ENCODE results near the gene MLEC. TPM values are rescaled to one million over a fixed set of nuclear protein-coding genes. Genes with fewer than 3 reads are reported as not detected.

Gene MLEC
- total and polyA plus RNA-seq, 8 donors, result 168 to 209 (median 195) TPM

DNA sequence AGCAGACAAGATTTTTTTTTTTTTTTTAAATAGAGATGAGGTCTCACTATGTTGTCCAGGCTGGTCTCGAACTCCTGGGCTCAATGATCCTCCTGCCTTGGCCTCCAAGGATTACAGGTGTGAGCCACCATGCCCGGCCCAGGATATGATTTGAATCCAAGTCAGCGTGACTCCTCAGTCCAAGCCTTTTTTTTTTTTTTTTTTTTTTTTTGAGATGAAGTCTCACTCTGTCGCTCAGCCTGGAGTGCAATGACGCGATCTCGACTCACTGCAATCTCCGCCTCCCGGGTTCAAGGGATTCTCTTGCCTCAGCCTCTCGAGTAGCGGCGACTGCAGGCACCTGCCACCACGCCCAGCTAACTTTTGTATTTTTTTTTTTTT is 39.6 kb upstream of the MLEC start:
- H3K36me3 ChIP-seq, result no peaks in the 10 kb centered on the region
- H3K27ac ChIP-seq, result no peak overlapping the region
- intact Hi-C loops (cut with DNase I), result loop anchor here in 1 of 2 donors (5.0 to 10.0 kb wide), 3 partner anchors 63 to 327 kb away; partner anchors contain the start of genes HNF1A, POP5 and UNC119B
- no peak overlapping the region for H3K4me3 ChIP-seq
- ATAC-seq (no peak), DNase-seq (no peak)
- peaks cover 4 to 15% of the 10 kb centered on the region in 2 donors for H3K4me1 ChIP-seq
- H3K27me3 ChIP-seq, result peaks cover 9 to 69% of the 10 kb centered on the region in 2 donors
- no peaks in the 10 kb centered on the region for H3K9me3 ChIP-seq
- TF ChIP-seq, protein P1, sequence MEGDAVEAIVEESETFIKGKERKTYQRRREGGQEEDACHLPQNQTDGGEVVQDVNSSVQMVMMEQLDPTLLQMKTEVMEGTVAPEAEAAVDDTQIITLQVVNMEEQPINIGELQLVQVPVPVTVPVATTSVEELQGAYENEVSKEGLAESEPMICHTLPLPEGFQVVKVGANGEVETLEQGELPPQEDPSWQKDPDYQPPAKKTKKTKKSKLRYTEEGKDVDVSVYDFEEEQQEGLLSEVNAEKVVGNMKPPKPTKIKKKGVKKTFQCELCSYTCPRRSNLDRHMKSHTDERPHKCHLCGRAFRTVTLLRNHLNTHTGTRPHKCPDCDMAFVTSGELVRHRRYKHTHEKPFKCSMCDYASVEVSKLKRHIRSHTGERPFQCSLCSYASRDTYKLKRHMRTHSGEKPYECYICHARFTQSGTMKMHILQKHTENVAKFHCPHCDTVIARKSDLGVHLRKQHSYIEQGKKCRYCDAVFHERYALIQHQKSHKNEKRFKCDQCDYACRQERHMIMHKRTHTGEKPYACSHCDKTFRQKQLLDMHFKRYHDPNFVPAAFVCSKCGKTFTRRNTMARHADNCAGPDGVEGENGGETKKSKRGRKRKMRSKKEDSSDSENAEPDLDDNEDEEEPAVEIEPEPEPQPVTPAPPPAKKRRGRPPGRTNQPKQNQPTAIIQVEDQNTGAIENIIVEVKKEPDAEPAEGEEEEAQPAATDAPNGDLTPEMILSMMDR (IDR thresholded peaks at IDR 0.05), result no peak

DNA sequence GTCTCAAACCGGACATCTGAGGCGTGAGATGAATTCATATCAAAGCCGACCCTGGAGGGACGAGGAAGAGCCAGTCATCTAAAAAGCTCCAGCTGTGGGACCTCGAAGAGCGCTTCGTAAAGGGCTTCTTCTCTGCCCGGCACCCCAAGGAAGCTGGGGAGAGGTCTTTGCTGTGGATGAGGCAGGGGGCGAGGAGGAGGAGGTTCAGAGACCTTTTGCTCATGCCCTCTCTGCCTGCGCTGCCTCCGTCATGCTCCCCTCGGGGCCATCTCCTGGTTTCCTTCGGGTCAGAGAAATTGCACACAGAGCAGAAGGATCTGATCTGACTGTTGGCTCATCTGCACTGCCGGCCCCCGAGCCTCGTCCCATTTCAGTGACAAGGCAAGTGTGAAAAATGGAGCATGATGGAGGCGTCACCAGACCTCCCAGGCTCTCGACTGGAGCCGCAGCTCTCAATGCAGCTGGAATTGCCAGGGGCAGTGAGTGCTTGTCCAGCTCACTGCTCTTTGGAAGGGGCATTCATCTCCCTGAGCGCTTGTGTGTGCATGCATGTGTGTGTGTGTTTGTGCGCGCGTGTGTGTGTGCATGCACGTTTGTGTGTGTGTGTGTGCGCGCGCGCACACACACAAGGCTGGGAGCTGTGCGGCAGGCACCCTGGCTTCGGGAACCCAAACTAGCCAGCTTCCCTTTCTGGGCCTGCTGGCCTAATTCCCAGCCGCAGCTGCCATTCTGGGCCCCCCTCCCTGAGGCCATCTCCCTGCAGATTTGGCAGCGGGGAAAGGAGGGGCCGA is 37.3 kb upstream of the MLEC start:
- H3K4me3 ChIP-seq, result no peak overlapping the region
- H3K36me3 ChIP-seq, result no peaks in the 10 kb centered on the region
- DNase-seq, result peak in 1 of 4 donors; percentile 37
- H3K4me1 ChIP-seq, result peaks cover 4 to 21% of the 10 kb centered on the region in 2 donors
- no peak overlapping the region for H3K27ac ChIP-seq
- TF ChIP-seq, protein P1 (IDR thresholded peaks at IDR 0.05), result peak in 1 of 2 donors; percentile 21
- peaks cover 6 to 58% of the 10 kb centered on the region in 2 donors for H3K27me3 ChIP-seq
- no peak for ATAC-seq
- H3K9me3 ChIP-seq, result no peaks in the 10 kb centered on the region
- intact Hi-C loops (cut with DNase I), result loop anchor here in 1 of 2 donors (5.0 to 10.0 kb wide), 3 partner anchors 63 to 325 kb away; partner anchors contain the start of genes HNF1A, POP5 and UNC119B

DNA sequence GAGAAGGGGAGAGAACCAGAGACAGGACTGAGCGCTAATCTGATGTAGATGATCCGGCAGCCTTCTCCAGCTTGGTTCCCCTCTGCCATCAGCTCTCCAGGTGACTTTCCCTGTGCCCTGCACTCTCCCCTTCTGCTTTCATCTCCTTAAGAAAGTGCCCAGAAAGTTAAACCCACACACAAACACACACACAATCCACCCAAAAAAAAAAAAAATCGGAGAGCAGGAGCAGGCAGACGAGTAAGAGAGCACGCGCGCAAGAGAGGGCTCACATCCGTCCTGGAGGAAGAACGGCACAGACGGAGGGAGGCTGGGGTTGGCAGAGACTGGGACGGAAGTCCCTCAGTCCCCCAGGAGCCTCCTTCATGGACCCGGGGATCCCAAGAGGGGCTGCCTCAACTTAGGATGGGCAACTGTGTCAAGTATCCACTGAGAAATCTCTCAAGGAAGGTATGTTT is 36.7 kb upstream of the MLEC start:
- ATAC-seq (no peak), DNase-seq (no peak)
- Histone ChIP-seq H3K4me3 (no peak overlapping the region), H3K9me3 (no peaks in the 10 kb centered on the region), H3K4me1 (peaks cover 4 to 21% of the 10 kb centered on the region in 2 donors), H3K27ac (no peak overlapping the region), H3K36me3 (no peaks in the 10 kb centered on the region), H3K27me3 (peaks cover 6 to 52% of the 10 kb centered on the region in 2 donors)
- TF ChIP-seq, protein P1 (IDR thresholded peaks at IDR 0.05), result no peak
- intact Hi-C loops (cut with DNase I), result no loop called here

DNA sequence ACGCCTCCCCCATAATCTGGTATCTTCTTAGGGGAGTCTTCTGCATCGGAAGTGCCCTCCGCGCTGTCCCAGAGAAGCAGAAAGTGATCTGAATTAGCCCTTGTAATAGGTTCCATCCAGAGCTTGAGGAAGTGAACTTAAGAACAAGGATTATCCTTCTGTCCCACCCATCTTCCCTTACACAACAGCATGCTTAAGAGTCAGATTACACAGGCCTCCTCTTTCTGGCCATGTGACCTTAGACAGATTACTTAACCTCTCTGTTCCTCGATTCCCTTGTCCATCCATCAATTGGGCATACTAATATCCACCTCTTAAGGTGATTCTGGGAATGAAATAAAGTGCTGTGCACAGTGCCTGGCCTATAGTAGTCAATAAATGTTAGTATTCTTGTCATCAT is 35.1 kb upstream of the MLEC start:
- TF ChIP-seq, protein P1 (IDR thresholded peaks at IDR 0.05), result no peak
- ATAC-seq, result no peak
- H3K27ac ChIP-seq, result no peak overlapping the region
- H3K4me1 ChIP-seq, result peaks cover 4 to 21% of the 10 kb centered on the region in 2 donors
- no peaks in the 10 kb centered on the region for H3K9me3 ChIP-seq
- DNase-seq, result no peak
- peaks cover 0 to 36% of the 10 kb centered on the region in 2 donors for H3K27me3 ChIP-seq
- H3K4me3 ChIP-seq, result no peak overlapping the region
- no peaks in the 10 kb centered on the region for H3K36me3 ChIP-seq
- intact Hi-C loops (cut with DNase I), result no loop called here

DNA sequence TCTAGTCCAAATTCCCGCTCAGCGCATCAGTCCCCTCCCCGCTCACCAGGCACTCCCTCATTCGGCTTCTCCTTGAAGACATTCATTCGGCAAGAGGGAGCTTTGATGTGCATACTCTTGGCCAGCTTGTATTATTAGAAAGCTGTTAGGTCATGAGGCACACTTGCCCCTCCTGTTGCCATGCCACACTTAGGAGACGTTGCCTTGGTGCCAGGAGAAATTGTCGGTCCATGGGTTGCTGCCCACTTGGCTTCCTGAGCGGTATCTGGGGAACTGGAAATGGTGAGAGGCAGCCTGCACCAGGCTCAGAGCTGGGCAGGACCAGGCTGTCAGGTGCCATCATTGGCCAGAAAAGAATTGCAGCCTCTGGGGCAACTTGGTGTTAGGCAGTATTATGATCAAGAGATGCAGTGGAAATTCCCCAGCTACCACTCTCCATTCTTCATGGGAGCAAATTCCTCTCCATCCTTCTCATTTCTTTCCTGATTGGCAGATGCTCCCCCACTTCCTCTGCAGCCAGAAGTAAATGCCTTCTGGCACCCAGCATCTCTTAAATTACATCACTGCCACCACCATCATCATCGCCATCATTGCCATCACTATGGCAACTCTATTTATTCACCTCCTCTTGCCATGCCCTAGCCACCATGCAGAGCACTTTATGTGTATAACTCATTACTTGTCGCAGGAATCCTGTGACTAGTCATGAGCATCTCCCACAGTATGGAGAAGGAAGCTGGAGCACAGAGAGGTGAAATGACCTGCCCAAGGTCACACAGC is 34.1 kb upstream of the MLEC start:
- intact Hi-C loops (cut with DNase I), result no loop called here
- no peaks in the 10 kb centered on the region for H3K36me3 ChIP-seq
- TF ChIP-seq, protein P1 (IDR thresholded peaks at IDR 0.05), result no peak
- no peak overlapping the region for H3K27ac ChIP-seq
- DNase-seq (no peak), ATAC-seq (no peak)
- peaks cover 4 to 21% of the 10 kb centered on the region in 2 donors for H3K4me1 ChIP-seq
- H3K27me3 ChIP-seq, result peaks cover 0 to 36% of the 10 kb centered on the region in 2 donors
- no peaks in the 10 kb centered on the region for H3K9me3 ChIP-seq
- H3K4me3 ChIP-seq, result no peak overlapping the region
